HEK293 (cell line): ENCODE data around the gene BTBD2.

Experiments
- CTCF ChIA-PET: fragments of 350-600 bp; formaldehyde crosslinking; extraction: SDS; loops from one replicate; lab custom pipeline; 2021; ENCODE audit warnings: antibody characterized with exemption; lab: Yijun Ruan, JAX
- POLR2A ChIA-PET: fragments of 300-600 bp; formaldehyde crosslinking; extraction: SDS; loops from one replicate; lab custom pipeline; 2020; ENCODE audit warnings: antibody characterized with exemption, inconsistent platforms; lab: Yijun Ruan, JAX
- H3K27ac ChIP-seq: fragments of 200-500 bp; sonication (Bioruptor generic); 2 replicates; pipeline ENCODE4 v1.5.1; 2014; ENCODE audit warnings: low read depth, low read length, control low read depth, inconsistent platforms; ENCODE audit errors: extremely low read depth
- H3K36me3 ChIP-seq, 2 experiments: fragments of 200-500 bp in 1 of 2; sonication (Bioruptor generic) in 1 of 2; 1 replicate in 1 of 2; 2 replicates in 1 of 2; pipeline ENCODE4 v1.5.1; 2014 to 2017; ENCODE audit warnings: inconsistent platforms in 2 of 2, low read length in 2 of 2; ENCODE audit not compliant: control insufficient read depth in 2 of 2, insufficient read depth in 1 of 2
- H3K4me1 ChIP-seq: fragments of 200-500 bp; sonication (Bioruptor generic); 2 replicates; pipeline ENCODE4 v1.5.1; 2014; ENCODE audit warnings: mild to moderate bottlenecking, low read length, inconsistent platforms; ENCODE audit not compliant: control insufficient read depth, insufficient read depth
- H3K4me3 ChIP-seq: 2 replicates; pipeline ENCODE4 v1.5.1; 2011; ENCODE audit warnings: low read depth, mild to moderate bottlenecking, control low read depth, low read length, moderate library complexity
- H3K9me3 ChIP-seq: fragments of 200-500 bp; sonication (Bioruptor generic); 2 replicates; pipeline ENCODE4 v1.5.1; 2014; ENCODE audit warnings: low read depth, low read length, inconsistent platforms; ENCODE audit not compliant: control insufficient read depth, insufficient read depth
- BCL11A ChIP-seq: fragments of 450-650 bp; formaldehyde crosslinking; IDR thresholded peaks from 2 replicates; pipeline ENCODE4 v1.5.1; 2016; ENCODE audit warnings: low read depth, missing biosample characterization, missing genetic modification characterization
- GLI2 ChIP-seq: fragments of 450-650 bp; formaldehyde crosslinking; IDR thresholded peaks from 2 replicates; pipeline ENCODE4; 2017; ENCODE audit warnings: missing biosample characterization, missing genetic modification characterization, low read depth, borderline replicate concordance
- GLIS1 ChIP-seq: fragments of 450-650 bp; formaldehyde crosslinking; IDR thresholded peaks from 2 replicates; pipeline ENCODE4 v1.5.1; 2016; ENCODE audit warnings: missing biosample characterization, missing genetic modification characterization
- KLF1 ChIP-seq: fragments of 450-650 bp; formaldehyde crosslinking; IDR thresholded peaks from 2 replicates; pipeline ENCODE4 v1.5.1; 2016; ENCODE audit warnings: missing biosample characterization, missing genetic modification characterization
- SCRT2 ChIP-seq: fragments of 450-650 bp; formaldehyde crosslinking; IDR thresholded peaks from 2 replicates; pipeline ENCODE4 v1.5.1; 2016; ENCODE audit warnings: missing biosample characterization, missing genetic modification characterization
- YY2 ChIP-seq: fragments of 450-650 bp; formaldehyde crosslinking; IDR thresholded peaks from 2 replicates; pipeline ENCODE4 v1.5.1; 2016; ENCODE audit warnings: missing biosample characterization, missing genetic modification characterization
- ZBTB17 ChIP-seq: fragments of 450-650 bp; formaldehyde crosslinking; IDR thresholded peaks from 2 replicates; pipeline ENCODE4 v1.5.1; 2016; ENCODE audit warnings: missing biosample characterization, missing genetic modification characterization
- ZBTB20 ChIP-seq: fragments of 450-650 bp; formaldehyde crosslinking; IDR thresholded peaks from 2 replicates; pipeline ENCODE4 v1.5.1; 2016; ENCODE audit warnings: missing biosample characterization, missing genetic modification characterization
- ZNF16 ChIP-seq: fragments of 450-650 bp; formaldehyde crosslinking; IDR thresholded peaks from 2 replicates; pipeline ENCODE4 v1.5.1; 2016; ENCODE audit warnings: low read depth, missing biosample characterization, missing genetic modification characterization
- ZNF23 ChIP-seq: fragments of 450-650 bp; formaldehyde crosslinking; IDR thresholded peaks from 2 replicates; pipeline ENCODE4 v1.5.1; 2016; ENCODE audit warnings: missing biosample characterization, missing genetic modification characterization, borderline replicate concordance
- ZNF274 ChIP-seq, 2 experiments: fragments of 200-500 bp in 1 of 2; fragments of 450-650 bp in 1 of 2; sonication (Bioruptor generic) in 1 of 2; formaldehyde crosslinking in 1 of 2; IDR thresholded peaks; 2 replicates each; pipeline versions ENCODE4 v1.5.1 to v1.6.1; 2014 to 2016; ENCODE audit warnings: borderline replicate concordance in 1 of 2, inconsistent platforms in 1 of 2, low read length in 1 of 2, missing biosample characterization in 1 of 2, missing genetic modification characterization in 1 of 2
- ZNF324 ChIP-seq: fragments of 450-650 bp; formaldehyde crosslinking; IDR thresholded peaks from 2 replicates; pipeline ENCODE4 v1.5.1; 2016; ENCODE audit warnings: missing biosample characterization, missing genetic modification characterization
- ZNF335 ChIP-seq: fragments of 450-650 bp; formaldehyde crosslinking; conservative IDR thresholded peaks from 2 replicates; pipeline ENCODE4 v1.5.1; 2016; ENCODE audit warnings: missing biosample characterization, missing genetic modification characterization
- ZNF341 ChIP-seq: fragments of 450-650 bp; formaldehyde crosslinking; IDR thresholded peaks from 2 replicates; pipeline ENCODE4; 2016; ENCODE audit warnings: low read depth, missing biosample characterization, missing genetic modification characterization
- ZNF366 ChIP-seq: fragments of 450-650 bp; formaldehyde crosslinking; conservative IDR thresholded peaks from 2 replicates; pipeline ENCODE4 v1.5.1; 2016; ENCODE audit warnings: missing biosample characterization, missing genetic modification characterization
- ZNF423 ChIP-seq: fragments of 450-650 bp; formaldehyde crosslinking; IDR thresholded peaks from 2 replicates; pipeline ENCODE4 v1.5.1; 2016; ENCODE audit warnings: missing biosample characterization, missing genetic modification characterization
- ZNF530 ChIP-seq: fragments of 450-650 bp; formaldehyde crosslinking; IDR thresholded peaks from 2 replicates; pipeline ENCODE4 v1.5.1; 2016; ENCODE audit warnings: low read depth, missing biosample characterization, missing genetic modification characterization
- ZNF561 ChIP-seq: fragments of 450-650 bp; IDR thresholded peaks from 2 replicates; pipeline ENCODE4 v1.5.1; 2018; ENCODE audit warnings: missing biosample characterization, missing genetic modification characterization, borderline replicate concordance
- ZNF585B ChIP-seq: fragments of 450-650 bp; formaldehyde crosslinking; IDR thresholded peaks from 2 replicates; pipeline ENCODE4 v1.5.1; 2016; ENCODE audit warnings: missing biosample characterization, missing genetic modification characterization
- ZNF600 ChIP-seq: fragments of 450-650 bp; formaldehyde crosslinking; IDR thresholded peaks from 2 replicates; pipeline ENCODE4 v1.5.1; 2016; ENCODE audit warnings: missing biosample characterization, missing genetic modification characterization
- ZNF660 ChIP-seq: fragments of 450-650 bp; IDR thresholded peaks from 2 replicates; pipeline ENCODE4 v1.5.1; 2018; ENCODE audit warnings: missing biosample characterization, mild to moderate bottlenecking, missing genetic modification characterization
- TF ChIP-seq, protein P1 (sequence below): fragments of 450-650 bp; formaldehyde crosslinking; IDR thresholded peaks from 2 replicates; pipeline ENCODE4 v1.5.1; 2016; ENCODE audit warnings: missing biosample characterization, missing genetic modification characterization
- TF ChIP-seq, protein P2 (sequence below): fragments of 450-650 bp; formaldehyde crosslinking; IDR thresholded peaks from 2 replicates; pipeline ENCODE4 v1.5.1; 2016; ENCODE audit warnings: missing biosample characterization, missing genetic modification characterization
- TF ChIP-seq, protein P3 (sequence below): fragments of 450-650 bp; formaldehyde crosslinking; IDR thresholded peaks from 2 replicates; pipeline ENCODE4 v1.5.1; 2016; ENCODE audit warnings: missing biosample characterization, missing genetic modification characterization
- TF ChIP-seq, protein P4 (sequence below): fragments of 450-650 bp; formaldehyde crosslinking; IDR thresholded peaks from 2 replicates; pipeline ENCODE4 v1.5.1; 2016; ENCODE audit warnings: missing biosample characterization, missing genetic modification characterization
- TF ChIP-seq, protein P5 (sequence below): fragments of 450-650 bp; formaldehyde crosslinking; IDR thresholded peaks from 2 replicates; pipeline ENCODE4 v1.5.1; 2016; ENCODE audit warnings: missing biosample characterization, missing genetic modification characterization

Gene BTBD2

DNA sequence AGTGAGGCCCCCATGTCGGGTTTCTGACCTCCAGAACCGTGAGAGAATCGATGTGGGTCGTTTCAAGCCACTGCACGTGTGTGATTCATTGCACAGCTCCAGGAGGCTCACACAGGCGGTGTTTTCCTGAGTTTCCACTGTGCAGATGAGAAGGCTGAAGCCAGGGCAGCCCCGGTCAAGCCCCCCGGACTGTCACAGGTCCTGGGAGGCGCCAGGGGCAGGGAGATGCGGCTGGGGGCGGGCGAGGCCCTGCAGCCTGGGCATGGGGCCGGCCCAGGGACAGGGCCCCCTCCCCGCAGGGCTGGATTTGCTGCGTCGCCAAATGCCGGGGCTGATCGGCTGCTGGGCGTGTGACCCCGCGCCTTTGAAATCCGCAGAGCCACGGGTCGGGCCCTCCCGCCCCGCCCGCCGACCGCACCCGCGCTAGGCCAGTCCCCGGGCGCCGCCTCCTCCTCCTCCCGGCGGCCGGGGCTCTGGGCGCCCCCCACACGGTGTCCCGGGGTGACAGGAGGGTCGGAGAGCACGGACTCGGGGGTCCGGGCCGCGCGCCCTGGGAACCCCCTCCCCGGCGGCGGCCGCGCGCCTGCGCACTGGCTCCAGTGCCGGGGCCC, 45.5 kb upstream of the BTBD2 start (continued):
- peak; percentile 68 for TF ChIP-seq ZBTB17 (tag by site-specific recombination)
- no peak for TF ChIP-seq ZNF16 (tag by site-specific recombination)
- no peak for TF ChIP-seq YY2
- 0 out of 2 replicates have a peak, but pooled peaks have one; percentile 19 for TF ChIP-seq SCRT2 (tag by site-specific recombination)
- no peak for TF ChIP-seq ZNF423 (tag by site-specific recombination)
- peak; percentile 54 for TF ChIP-seq KLF1 (tag by site-specific recombination)
- no peak for TF ChIP-seq ZNF530 (tag by site-specific recombination)
- TF ChIP-seq, protein P1, sequence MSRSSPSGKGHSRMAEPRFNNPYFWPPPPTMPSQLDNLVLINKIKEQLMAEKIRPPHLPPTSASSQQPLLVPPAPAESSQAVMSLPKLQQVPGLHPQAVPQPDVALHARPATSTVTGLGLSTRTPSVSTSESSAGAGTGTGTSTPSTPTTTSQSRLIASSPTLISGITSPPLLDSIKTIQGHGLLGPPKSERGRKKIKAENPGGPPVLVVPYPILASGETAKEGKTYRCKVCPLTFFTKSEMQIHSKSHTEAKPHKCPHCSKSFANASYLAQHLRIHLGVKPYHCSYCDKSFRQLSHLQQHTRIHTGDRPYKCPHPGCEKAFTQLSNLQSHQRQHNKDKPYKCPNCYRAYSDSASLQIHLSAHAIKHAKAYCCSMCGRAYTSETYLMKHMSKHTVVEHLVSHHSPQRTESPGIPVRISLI (tag by site-specific recombination): no peak
- no peak for TF ChIP-seq GLI2
- TF ChIP-seq BCL11A: 0 out of 2 replicates have a peak, but pooled peaks have one; percentile 22
- 0 out of 2 replicates have a peak, but pooled peaks have one; percentile 20 for TF ChIP-seq ZNF600
- peak; percentile 84 for TF ChIP-seq ZBTB20 (tag by site-specific recombination)
- 0 out of 2 replicates have a peak, but pooled peaks have one; percentile 27 for TF ChIP-seq ZNF660
- peak; percentile 94 for TF ChIP-seq ZNF335
- TF ChIP-seq, protein P2, sequence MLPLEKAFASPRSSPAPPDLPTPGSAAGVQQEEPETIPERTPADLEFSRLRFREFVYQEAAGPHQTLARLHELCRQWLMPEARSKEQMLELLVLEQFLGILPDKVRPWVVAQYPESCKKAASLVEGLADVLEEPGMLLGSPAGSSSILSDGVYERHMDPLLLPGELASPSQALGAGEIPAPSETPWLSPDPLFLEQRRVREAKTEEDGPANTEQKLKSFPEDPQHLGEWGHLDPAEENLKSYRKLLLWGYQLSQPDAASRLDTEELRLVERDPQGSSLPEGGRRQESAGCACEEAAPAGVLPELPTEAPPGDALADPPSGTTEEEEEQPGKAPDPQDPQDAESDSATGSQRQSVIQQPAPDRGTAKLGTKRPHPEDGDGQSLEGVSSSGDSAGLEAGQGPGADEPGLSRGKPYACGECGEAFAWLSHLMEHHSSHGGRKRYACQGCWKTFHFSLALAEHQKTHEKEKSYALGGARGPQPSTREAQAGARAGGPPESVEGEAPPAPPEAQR (tag by site-specific recombination): no peak
- no peak for TF ChIP-seq ZNF366 (tag by site-specific recombination)
- no peak for TF ChIP-seq ZNF274 (IDR thresholded peaks at IDR 0.05; ENCODE audit: low read length)
- TF ChIP-seq ZNF274 (tag by site-specific recombination; IDR thresholded peaks at IDR 0.05; ENCODE audit: borderline replicate concordance): no peak

DNA sequence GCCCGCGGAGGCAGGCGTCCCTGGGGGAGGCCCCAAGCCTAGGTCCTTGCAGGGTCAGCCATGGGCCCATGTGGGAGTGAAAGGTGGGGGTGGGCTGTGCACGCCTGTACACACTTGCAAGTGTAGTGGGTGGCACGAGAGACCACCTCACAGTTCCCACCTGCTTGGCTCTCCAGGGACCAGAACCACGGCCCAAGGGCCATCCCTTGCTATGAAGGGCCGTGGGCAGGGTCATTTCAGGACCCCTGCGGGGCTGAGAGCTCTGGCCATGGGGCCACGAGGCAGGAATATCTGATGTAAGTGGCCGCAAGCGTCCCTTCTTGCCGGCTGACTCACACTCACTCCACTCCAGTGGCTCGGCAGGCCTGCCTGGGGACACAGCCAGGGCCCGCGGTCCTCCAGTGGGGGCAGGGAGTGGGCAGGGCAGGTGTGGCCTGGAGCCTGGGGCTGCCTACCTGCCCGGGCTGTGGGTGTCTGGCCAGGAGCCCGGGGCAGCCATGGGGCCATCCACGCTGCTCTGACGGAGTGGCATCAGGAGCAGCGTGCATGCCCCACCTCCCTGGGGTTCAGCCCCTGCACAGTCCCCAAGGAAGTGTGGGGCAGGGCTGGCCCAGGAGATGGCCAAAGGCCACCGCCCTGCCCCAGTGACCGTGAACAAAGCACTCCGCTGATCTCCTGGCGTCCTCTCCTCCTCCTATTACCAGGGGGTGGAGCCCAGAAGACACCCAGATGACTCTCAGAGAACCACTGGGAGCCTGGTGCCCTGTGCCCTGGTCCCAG, 44.1 kb upstream of the BTBD2 start:
- H3K4me1 ChIP-seq: peaks cover 16% of the 10 kb centered on the region
- ChIA-PET CTCF (interaction anchor here (0.7 to 1.5 kb wide), 2 partner anchors 10 to 55 kb away, joined by 3 to 7 read pairs; no protein-coding TSS in a partner anchor), POLR2A (interaction anchor here (1.0 to 2.0 kb wide), 3 partner anchors 8 to 43 kb away, joined by 6 to 11 read pairs (median 7); partner anchors contain the start of gene MKNK2)
- H3K9me3 ChIP-seq: no peaks in the 10 kb centered on the region
- H3K36me3 ChIP-seq: no peaks in the 10 kb centered on the region
- no peak overlapping the region for H3K4me3 ChIP-seq
- H3K27ac ChIP-seq: peak overlapping the region; percentile 92
- TF ChIP-seq ZNF324 (peak; percentile 80), ZNF335 (peak; percentile 95), ZNF23 (tag by site-specific recombination) (no peak), ZNF341 (tag by site-specific recombination) (peak; percentile 44; the same call in 1 of the 2 replicates), ZNF585B (tag by site-specific recombination) (no peak), GLIS1 (tag by site-specific recombination) (peak; percentile 81), ZBTB17 (tag by site-specific recombination) (peak; percentile 54; the same call in 1 of the 2 replicates), ZNF561 (tag by site-specific recombination) (peak; percentile 54; the same call in 1 of the 2 replicates)
- TF ChIP-seq, protein P3, sequence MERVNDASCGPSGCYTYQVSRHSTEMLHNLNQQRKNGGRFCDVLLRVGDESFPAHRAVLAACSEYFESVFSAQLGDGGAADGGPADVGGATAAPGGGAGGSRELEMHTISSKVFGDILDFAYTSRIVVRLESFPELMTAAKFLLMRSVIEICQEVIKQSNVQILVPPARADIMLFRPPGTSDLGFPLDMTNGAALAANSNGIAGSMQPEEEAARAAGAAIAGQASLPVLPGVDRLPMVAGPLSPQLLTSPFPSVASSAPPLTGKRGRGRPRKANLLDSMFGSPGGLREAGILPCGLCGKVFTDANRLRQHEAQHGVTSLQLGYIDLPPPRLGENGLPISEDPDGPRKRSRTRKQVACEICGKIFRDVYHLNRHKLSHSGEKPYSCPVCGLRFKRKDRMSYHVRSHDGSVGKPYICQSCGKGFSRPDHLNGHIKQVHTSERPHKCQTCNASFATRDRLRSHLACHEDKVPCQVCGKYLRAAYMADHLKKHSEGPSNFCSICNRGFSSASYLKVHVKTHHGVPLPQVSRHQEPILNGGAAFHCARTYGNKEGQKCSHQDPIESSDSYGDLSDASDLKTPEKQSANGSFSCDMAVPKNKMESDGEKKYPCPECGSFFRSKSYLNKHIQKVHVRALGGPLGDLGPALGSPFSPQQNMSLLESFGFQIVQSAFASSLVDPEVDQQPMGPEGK: peak; percentile 89
- TF ChIP-seq, protein P4, sequence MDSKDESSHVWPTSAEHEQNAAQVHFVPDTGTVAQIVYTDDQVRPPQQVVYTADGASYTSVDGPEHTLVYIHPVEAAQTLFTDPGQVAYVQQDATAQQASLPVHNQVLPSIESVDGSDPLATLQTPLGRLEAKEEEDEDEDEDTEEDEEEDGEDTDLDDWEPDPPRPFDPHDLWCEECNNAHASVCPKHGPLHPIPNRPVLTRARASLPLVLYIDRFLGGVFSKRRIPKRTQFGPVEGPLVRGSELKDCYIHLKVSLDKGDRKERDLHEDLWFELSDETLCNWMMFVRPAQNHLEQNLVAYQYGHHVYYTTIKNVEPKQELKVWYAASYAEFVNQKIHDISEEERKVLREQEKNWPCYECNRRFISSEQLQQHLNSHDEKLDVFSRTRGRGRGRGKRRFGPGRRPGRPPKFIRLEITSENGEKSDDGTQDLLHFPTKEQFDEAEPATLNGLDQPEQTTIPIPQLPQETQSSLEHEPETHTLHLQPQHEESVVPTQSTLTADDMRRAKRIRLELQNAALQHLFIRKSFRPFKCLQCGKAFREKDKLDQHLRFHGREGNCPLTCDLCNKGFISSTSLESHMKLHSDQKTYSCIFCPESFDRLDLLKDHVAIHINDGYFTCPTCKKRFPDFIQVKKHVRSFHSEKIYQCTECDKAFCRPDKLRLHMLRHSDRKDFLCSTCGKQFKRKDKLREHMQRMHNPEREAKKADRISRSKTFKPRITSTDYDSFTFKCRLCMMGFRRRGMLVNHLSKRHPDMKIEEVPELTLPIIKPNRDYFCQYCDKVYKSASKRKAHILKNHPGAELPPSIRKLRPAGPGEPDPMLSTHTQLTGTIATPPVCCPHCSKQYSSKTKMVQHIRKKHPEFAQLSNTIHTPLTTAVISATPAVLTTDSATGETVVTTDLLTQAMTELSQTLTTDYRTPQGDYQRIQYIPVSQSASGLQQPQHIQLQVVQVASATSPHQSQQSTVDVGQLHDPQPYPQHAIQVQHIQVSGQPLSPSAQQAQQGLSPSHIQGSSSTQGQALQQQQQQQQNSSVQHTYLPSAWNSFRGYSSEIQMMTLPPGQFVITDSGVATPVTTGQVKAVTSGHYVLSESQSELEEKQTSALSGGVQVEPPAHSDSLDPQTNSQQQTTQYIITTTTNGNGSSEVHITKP (tag by site-specific recombination): peak; percentile 19
- TF ChIP-seq, protein P5, sequence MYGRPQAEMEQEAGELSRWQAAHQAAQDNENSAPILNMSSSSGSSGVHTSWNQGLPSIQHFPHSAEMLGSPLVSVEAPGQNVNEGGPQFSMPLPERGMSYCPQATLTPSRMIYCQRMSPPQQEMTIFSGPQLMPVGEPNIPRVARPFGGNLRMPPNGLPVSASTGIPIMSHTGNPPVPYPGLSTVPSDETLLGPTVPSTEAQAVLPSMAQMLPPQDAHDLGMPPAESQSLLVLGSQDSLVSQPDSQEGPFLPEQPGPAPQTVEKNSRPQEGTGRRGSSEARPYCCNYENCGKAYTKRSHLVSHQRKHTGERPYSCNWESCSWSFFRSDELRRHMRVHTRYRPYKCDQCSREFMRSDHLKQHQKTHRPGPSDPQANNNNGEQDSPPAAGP (tag by site-specific recombination): peak; percentile 31
